Duodenal mucosa (tissue), 2 donors: ENCODE measurements around the gene TNFRSF19.

Source experiments
- H3K27ac ChIP-seq: one replicate; pipeline ENCODE4 v1.7.0; 2013; ENCODE audit warnings: low read depth, low read length
- H3K27me3 ChIP-seq, 2 donors: one replicate each; pipeline ENCODE4 v1.7.0; 2013; ENCODE audit warnings: low read length in 2 of 2, control low read depth in 1 of 2; ENCODE audit not compliant: insufficient read depth in 2 of 2, control insufficient read depth in 1 of 2
- H3K36me3 ChIP-seq, 2 donors: one replicate each; pipeline ENCODE4 v1.7.0; 2013; ENCODE audit warnings: low read length in 2 of 2, control low read depth in 1 of 2; ENCODE audit not compliant: insufficient read depth in 2 of 2, control insufficient read depth in 1 of 2
- H3K4me1 ChIP-seq, 2 donors: one replicate each; pipeline ENCODE4 v1.7.0; 2013; ENCODE audit warnings: low read length in 2 of 2, control low read depth in 1 of 2; ENCODE audit not compliant: insufficient read depth in 2 of 2, control insufficient read depth in 1 of 2
- H3K4me3 ChIP-seq, 2 donors: one replicate each; pipeline ENCODE4 v1.7.0; 2013; ENCODE audit warnings: low read length in 2 of 2, low read depth in 1 of 2
- H3K9ac ChIP-seq, 2 donors: one replicate each; pipeline ENCODE4 v1.7.0; 2013; ENCODE audit warnings: low read length in 2 of 2, low read depth in 1 of 2
- H3K9me3 ChIP-seq, 2 donors: one replicate each; pipeline ENCODE4 v1.7.0; 2013; ENCODE audit warnings: low read length in 2 of 2, control low read depth in 1 of 2; ENCODE audit not compliant: control insufficient read depth in 1 of 2

The TNFRSF19 gene

DNA sequence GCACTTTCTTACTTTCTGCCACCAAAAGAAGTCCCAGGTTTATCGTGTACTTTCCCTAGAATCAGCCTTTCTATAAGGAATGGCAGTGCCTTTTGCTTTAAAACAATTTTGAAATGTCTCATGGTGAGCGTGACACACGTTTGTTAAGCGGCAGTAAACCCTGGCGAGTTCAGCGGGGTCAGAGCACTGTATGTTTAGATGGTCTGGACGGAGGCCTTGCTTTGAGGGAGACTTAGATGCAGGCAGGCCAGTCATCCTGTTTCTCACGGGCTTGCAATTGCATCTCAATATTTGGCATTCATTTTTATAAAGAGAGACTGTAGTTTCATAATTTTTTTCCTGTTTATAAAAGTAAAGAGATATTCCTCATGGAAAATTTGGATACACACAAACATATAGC is 96.4 kb downstream of the TNFRSF19 start:
- Histone ChIP-seq H3K4me1 (no peaks in the 10 kb centered on the region), H3K27ac (no peak overlapping the region), H3K9me3 (no peaks in the 10 kb centered on the region), H3K27me3 (no peaks in the 10 kb centered on the region), H3K9ac (no peak overlapping the region), H3K4me3 (no peak overlapping the region), H3K36me3 (no peaks in the 10 kb centered on the region)

DNA sequence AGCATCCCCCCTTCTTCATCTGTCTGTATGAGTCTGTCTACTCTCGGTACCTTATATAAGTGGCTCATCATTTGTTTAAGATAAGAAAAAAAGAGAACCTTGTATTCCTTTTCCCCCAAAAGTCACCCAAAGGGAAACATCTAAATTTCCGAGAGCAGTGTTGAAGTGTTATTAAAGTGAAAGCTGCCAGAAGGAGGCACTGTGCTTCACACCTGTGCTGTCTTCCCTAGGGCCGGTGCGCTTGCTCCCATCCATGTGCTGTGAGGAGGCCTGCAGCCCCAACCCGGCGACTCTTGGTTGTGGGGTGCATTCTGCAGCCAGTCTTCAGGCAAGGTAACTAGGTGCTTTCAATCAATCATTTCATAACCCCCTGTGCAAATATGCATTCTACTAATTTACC is 97.5 kb downstream of the TNFRSF19 start:
- Histone ChIP-seq H3K27me3 (no peaks in the 10 kb centered on the region), H3K9me3 (no peaks in the 10 kb centered on the region), H3K36me3 (no peaks in the 10 kb centered on the region), H3K4me3 (no peak overlapping the region), H3K27ac (no peak overlapping the region), H3K4me1 (no peaks in the 10 kb centered on the region), H3K9ac (no peak overlapping the region)

DNA sequence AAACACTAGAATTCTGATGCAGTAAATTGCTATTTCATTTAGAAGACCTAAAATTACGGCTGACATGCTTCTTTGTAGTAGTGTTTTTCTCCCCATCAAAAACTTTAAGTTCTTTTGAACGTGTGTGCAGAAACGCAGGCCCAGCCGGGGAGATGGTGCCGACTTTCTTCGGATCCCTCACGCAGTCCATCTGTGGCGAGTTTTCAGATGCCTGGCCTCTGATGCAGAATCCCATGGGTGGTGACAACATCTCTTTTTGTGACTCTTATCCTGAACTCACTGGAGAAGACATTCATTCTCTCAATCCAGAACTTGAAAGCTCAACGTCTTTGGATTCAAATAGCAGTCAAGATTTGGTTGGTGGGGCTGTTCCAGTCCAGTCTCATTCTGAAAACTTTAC is 98.3 kb downstream of the TNFRSF19 start:
- no peak overlapping the region for H3K9ac ChIP-seq
- no peaks in the 10 kb centered on the region for H3K36me3 ChIP-seq
- no peak overlapping the region for H3K4me3 ChIP-seq
- no peaks in the 10 kb centered on the region for H3K4me1 ChIP-seq
- no peaks in the 10 kb centered on the region for H3K9me3 ChIP-seq
- no peaks in the 10 kb centered on the region for H3K27me3 ChIP-seq
- H3K27ac ChIP-seq, result no peak overlapping the region

DNA sequence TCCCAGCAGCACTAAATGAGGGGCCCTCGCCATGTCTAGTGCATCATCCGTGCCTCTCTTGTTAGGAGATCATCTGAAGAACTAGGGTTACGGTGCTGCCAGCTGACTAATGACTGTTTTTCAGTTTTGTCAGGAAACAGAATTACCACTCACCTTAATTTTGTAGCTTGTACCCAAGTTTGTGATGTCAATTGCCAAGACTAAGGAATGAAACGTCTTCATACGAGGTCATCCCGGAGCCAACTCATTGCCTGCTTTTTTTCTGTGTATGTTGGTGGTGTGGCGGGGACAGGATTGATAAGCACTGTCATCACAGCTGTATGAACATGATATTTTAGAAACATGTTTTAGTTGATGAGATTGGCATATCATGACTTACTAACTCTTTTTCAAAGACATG is 100.6 kb downstream of the TNFRSF19 start:
- no peaks in the 10 kb centered on the region for H3K36me3 ChIP-seq
- H3K27me3 ChIP-seq, result no peaks in the 10 kb centered on the region
- no peak overlapping the region for H3K9ac ChIP-seq
- H3K4me1 ChIP-seq, result no peaks in the 10 kb centered on the region
- no peak overlapping the region for H3K4me3 ChIP-seq
- H3K9me3 ChIP-seq, result no peaks in the 10 kb centered on the region
- H3K27ac ChIP-seq, result no peak overlapping the region

DNA sequence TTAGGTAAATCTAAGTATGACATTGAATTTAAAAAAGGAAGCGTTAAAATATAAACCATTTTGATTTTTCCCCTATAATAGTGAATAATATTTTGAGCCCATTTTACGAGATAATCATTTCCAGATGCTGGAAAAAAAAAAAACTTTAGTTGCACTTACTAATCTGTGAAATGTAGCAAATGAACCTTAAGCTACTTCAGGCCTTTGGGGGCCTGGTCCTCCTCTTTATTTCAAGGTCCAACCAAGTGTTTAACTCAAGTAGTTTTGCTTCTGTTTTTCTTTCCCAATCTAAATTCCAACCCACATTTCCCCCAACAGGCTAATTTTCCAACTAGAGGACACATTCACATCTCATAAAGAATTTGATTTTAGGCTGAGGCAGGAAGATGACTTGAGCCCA is 101.2 kb downstream of the TNFRSF19 start:
- Histone ChIP-seq H3K4me3 (no peak overlapping the region), H3K27me3 (no peaks in the 10 kb centered on the region), H3K9me3 (no peaks in the 10 kb centered on the region), H3K9ac (no peak overlapping the region), H3K4me1 (no peaks in the 10 kb centered on the region), H3K27ac (no peak overlapping the region), H3K36me3 (no peaks in the 10 kb centered on the region)

DNA sequence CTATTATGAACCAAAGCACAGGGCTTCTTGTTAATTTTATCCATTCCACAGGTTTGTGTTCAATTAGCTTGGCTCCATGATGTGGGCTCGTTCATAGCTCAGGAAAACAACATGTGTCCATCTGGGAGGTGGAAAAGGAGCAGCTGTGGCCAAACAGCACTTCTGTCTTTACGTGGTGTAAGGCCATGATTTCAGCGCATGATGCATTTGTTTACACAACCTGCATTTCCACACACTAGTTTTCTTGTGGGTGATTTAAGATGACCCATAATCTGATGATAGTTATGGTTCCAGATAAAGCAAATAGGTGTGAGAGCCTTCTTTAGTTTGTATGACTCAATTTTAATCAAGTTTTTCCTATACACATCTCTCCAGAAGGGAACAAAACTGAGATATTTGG is 101.7 kb downstream of the TNFRSF19 start:
- Histone ChIP-seq H3K27me3 (no peaks in the 10 kb centered on the region), H3K27ac (no peak overlapping the region), H3K4me1 (no peaks in the 10 kb centered on the region), H3K9me3 (no peaks in the 10 kb centered on the region), H3K9ac (no peak overlapping the region), H3K36me3 (no peaks in the 10 kb centered on the region), H3K4me3 (no peak overlapping the region)

DNA sequence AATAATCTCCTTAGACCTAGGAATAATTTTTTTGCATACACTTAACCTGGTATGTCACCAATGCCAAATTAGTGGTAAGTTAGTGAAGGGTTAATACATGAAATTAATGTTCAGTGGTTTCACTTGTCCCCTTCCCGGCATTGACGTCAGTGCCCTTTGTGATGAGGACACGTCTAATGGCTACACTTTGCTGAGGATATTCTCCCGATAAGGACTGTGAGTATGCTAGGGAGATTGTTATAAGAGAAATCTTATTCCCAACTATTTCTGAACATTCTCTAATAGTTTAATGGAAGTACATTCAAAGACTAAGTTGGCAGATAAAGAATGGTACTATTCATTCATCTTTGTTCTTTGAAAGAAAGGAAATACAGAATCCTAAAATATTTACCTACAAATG is 102.4 kb downstream of the TNFRSF19 start:
- no peaks in the 10 kb centered on the region for H3K36me3 ChIP-seq
- no peak overlapping the region for H3K4me3 ChIP-seq
- H3K9ac ChIP-seq, result no peak overlapping the region
- H3K27me3 ChIP-seq, result no peaks in the 10 kb centered on the region
- no peak overlapping the region for H3K27ac ChIP-seq
- no peaks in the 10 kb centered on the region for H3K4me1 ChIP-seq
- H3K9me3 ChIP-seq, result no peaks in the 10 kb centered on the region

DNA sequence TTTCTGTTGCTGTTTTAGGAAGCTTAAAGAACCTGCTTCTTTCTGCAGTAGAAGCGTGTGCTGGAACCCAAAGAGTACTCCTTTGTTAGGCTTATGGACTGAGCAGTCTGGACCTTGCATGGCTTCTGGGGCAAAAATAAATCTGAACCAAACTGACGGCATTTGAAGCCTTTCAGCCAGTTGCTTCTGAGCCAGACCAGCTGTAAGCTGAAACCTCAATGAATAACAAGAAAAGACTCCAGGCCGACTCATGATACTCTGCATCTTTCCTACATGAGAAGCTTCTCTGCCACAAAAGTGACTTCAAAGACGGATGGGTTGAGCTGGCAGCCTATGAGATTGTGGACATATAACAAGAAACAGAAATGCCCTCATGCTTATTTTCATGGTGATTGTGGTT is 103.1 kb downstream of the TNFRSF19 start:
- Histone ChIP-seq H3K27ac (no peak overlapping the region), H3K36me3 (no peaks in the 10 kb centered on the region), H3K4me1 (no peaks in the 10 kb centered on the region), H3K9me3 (no peaks in the 10 kb centered on the region), H3K4me3 (no peak overlapping the region), H3K9ac (no peak overlapping the region), H3K27me3 (no peaks in the 10 kb centered on the region)

DNA sequence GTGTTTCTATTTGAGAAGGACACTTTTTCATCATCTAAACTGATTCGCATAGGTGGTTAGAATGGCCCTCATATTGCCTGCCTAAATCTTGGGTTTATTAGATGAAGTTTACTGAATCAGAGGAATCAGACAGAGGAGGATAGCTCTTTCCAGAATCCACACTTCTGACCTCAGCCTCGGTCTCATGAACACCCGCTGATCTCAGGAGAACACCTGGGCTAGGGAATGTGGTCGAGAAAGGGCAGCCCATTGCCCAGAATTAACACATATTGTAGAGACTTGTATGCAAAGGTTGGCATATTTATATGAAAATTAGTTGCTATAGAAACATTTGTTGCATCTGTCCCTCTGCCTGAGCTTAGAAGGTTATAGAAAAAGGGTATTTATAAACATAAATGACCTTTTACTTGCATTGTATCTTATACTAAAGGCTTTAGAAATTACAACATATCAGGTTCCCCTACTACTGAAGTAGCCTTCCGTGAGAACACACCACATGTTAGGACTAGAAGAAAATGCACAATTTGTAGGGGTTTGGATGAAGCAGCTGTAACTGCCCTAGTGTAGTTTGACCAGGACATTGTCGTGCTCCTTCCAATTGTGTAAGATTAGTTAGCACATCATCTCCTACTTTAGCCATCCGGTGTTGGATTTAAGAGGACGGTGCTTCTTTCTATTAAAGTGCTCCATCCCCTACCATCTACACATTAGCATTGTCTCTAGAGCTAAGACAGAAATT is 103.8 kb downstream of the TNFRSF19 start:
- H3K27ac ChIP-seq, result no peak overlapping the region
- H3K27me3 ChIP-seq, result no peaks in the 10 kb centered on the region
- H3K9ac ChIP-seq, result no peak overlapping the region

DNA sequence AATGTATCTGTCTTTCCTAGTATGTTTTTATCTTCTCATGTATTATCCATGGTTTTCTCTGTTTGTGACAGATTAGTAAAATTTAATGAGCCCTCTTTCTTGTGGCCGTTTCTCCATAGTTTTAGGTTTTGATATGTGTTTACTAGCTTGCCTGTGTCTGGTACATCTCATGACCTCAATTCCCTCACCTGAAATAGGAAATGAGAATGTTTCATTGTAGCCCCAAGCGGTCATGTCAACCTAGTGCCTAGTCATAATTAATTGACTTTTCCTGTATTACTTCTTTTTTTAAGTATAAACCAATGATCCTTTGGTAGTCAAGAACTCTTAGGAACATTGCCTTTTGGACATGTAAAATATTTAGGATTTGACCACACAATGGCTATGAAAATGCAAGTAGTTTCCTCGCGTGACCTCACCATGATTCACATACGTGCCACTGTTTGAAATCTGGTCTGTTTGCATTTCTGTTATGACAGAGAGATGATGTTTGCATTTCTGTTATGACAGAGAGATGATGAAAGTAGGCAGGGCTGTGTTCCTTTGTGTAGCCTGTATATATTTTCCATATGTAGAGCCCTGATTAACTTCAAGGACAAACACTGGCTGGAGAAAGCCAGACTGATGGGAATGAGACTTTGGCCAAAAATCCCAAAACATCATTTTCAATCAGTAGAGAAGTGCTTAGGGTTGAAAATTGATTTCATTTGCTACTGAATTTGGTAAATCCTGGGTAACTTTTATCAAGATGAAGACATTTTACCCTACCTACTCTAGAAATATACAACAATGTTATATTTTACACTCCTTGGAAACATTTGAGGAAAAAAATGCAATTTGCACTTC is 104.8 kb downstream of the TNFRSF19 start:
- Histone ChIP-seq H3K4me3 (no peak overlapping the region), H3K27me3 (no peaks in the 10 kb centered on the region), H3K9ac (no peak overlapping the region), H3K9me3 (no peaks in the 10 kb centered on the region), H3K36me3 (no peaks in the 10 kb centered on the region), H3K4me1 (no peaks in the 10 kb centered on the region), H3K27ac (no peak overlapping the region)

More for the DNA sequence above, 103.8 kb downstream of the TNFRSF19 start:
- Histone ChIP-seq H3K9me3 (no peaks in the 10 kb centered on the region), H3K36me3 (no peaks in the 10 kb centered on the region), H3K4me3 (no peak overlapping the region), H3K4me1 (no peaks in the 10 kb centered on the region)
